Mesothelial cell of epicardium (in vitro differentiated cells): ENCODE results near the gene AGBL5. TPM values are rescaled to one million over a fixed set of nuclear protein-coding genes. Genes with fewer than 3 reads are reported as not detected.
A peak's percentile ranks its signal among the peaks of the same experiment; 100 is the strongest.

Experiments used
- DNase-seq, 2 experiments: peaks; one replicate each; pipeline ENCODE4 v3.0.0; 2021; ENCODE audit warnings: low spot score in 2 of 2; ENCODE audit not compliant: unreplicated experiment in 2 of 2
- H3K27ac Mint-ChIP-seq: 2 replicates; pipeline ENCODE4 v1.8.0; 2021; ENCODE audit warnings: mixed read lengths
- H3K27me3 Mint-ChIP-seq: 2 replicates; pipeline ENCODE4 v1.8.0; 2021; ENCODE audit warnings: low read depth, mixed read lengths
- H3K36me3 Mint-ChIP-seq: 2 replicates; pipeline ENCODE4 v1.8.0; 2021; ENCODE audit warnings: mixed read lengths
- H3K4me1 Mint-ChIP-seq: 2 replicates; pipeline ENCODE4 v1.8.0; 2021; ENCODE audit warnings: mixed read lengths
- H3K4me3 Mint-ChIP-seq: 2 replicates; pipeline ENCODE4 v1.8.0; 2021; ENCODE audit warnings: mild to moderate bottlenecking, moderate library complexity, mixed read lengths
- H3K9me3 Mint-ChIP-seq: 2 replicates; pipeline ENCODE4 v1.8.0; 2021; ENCODE audit warnings: mixed read lengths
- total RNA-seq: library from RNA; stranded (reverse); gene quantifications from 3 replicates; pipeline ENCODE4 v1.2.1, GENCODE V29; 2021
- TF ChIP-seq, protein P1 (sequence below): fragments of 200-600 bp; sonication (generic); IDR thresholded peaks from one replicate; pipeline ENCODE4 v1.5.0; 2021; ENCODE audit warnings: antibody characterized with exemption; ENCODE audit not compliant: unreplicated experiment

Gene AGBL5
- total RNA-seq, 1 donor from 2014 or later = 45.0 TPM

DNA sequence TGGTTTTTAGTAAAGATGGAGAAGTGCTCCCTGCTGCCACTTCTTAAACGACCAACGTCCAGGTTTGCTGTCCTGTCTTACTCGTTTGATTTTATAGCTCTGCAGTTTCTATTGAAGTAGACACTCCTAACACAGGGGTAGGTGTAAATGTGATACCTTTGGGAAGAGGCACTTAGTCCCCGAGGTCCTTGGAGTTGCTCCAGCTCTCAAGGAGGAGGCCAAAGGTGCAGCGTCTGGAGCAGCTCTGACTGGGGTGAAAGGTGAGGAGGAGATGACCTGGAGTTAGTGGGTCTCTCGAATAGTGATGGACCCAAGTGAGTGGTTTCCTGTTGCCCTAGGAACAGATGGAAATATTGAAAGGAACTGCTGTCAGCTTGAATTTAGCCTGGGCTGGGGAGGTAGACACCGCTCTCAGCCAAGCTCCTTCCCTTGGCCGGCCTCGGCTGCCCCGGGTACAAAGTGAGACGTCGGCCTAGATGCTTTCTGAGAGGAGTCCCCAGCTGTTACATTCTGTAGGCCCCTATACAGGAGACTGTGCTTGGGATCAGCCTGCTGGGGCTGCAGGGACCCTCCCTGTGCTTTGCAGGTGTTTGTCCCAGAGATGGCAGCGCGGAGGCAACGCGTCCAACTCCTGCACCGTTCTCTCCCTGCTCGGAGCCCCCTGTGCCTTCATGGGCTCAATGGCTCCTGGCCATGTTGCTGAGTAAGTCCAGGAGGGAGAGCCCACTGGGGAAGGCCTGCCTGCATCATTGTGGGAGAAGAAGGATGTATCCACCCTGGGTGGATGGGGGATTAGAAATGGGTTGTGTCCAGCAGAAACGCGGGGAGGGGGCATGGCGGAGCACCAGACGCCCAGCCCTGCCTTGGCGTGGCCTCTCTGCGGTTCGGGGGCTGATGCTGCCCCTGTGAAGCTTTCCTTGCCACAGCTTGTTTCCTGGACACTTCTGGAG, 40.6 kb downstream of the AGBL5 start:
- H3K9me3 Mint-ChIP-seq = no peaks in the 10 kb centered on the region
- H3K4me3 Mint-ChIP-seq = no peak overlapping the region
- TF ChIP-seq, protein P1, sequence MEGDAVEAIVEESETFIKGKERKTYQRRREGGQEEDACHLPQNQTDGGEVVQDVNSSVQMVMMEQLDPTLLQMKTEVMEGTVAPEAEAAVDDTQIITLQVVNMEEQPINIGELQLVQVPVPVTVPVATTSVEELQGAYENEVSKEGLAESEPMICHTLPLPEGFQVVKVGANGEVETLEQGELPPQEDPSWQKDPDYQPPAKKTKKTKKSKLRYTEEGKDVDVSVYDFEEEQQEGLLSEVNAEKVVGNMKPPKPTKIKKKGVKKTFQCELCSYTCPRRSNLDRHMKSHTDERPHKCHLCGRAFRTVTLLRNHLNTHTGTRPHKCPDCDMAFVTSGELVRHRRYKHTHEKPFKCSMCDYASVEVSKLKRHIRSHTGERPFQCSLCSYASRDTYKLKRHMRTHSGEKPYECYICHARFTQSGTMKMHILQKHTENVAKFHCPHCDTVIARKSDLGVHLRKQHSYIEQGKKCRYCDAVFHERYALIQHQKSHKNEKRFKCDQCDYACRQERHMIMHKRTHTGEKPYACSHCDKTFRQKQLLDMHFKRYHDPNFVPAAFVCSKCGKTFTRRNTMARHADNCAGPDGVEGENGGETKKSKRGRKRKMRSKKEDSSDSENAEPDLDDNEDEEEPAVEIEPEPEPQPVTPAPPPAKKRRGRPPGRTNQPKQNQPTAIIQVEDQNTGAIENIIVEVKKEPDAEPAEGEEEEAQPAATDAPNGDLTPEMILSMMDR = no peak
- peaks cover 11% of the 10 kb centered on the region for H3K4me1 Mint-ChIP-seq
- H3K27me3 Mint-ChIP-seq = peaks cover 13% of the 10 kb centered on the region
- no peak overlapping the region for H3K27ac Mint-ChIP-seq
- H3K36me3 Mint-ChIP-seq = no peaks in the 10 kb centered on the region
- DNase-seq = no peak

DNA sequence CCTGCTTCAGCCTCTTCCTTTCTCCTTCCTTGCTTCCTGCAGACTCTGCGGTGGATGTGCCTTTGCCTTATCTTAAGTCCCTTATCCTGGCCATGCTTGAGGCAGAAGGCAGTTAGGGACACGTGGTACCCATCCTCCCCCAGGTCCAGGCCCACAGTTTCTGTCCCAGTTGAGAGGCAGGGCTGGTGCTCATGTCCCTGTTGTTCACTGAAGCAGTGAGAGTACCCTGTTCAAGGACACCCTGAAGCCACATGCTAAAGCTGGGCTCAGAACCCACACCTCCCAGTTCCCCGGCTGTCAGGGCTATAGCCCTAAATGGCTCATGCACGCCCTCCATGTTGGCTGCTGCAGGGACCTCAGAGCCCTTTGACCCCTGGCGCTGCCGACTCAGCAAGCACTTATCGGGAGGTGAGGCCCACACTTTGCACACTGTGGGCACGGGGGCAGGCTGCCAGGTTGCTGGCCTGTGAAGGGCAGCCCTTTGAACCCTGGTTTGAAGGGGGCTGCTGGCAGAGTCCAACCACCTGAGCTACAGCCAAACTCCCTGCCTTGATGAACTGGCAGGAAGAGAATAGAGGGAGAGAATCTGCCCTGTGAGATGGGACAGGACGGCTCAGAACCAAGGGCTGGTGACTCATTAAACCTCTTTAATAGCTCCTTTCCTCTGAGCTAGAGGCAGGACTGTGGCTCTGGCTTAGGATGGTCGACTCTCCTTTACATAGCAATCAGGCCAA, 41.4 kb downstream of the AGBL5 start:
- no peak for DNase-seq
- H3K36me3 Mint-ChIP-seq = no peaks in the 10 kb centered on the region
- peaks cover 7% of the 10 kb centered on the region for H3K27me3 Mint-ChIP-seq
- peaks cover 9% of the 10 kb centered on the region for H3K4me1 Mint-ChIP-seq
- no peaks in the 10 kb centered on the region for H3K9me3 Mint-ChIP-seq
- TF ChIP-seq, protein P1 = no peak
- no peak overlapping the region for H3K4me3 Mint-ChIP-seq
- no peak overlapping the region for H3K27ac Mint-ChIP-seq

DNA sequence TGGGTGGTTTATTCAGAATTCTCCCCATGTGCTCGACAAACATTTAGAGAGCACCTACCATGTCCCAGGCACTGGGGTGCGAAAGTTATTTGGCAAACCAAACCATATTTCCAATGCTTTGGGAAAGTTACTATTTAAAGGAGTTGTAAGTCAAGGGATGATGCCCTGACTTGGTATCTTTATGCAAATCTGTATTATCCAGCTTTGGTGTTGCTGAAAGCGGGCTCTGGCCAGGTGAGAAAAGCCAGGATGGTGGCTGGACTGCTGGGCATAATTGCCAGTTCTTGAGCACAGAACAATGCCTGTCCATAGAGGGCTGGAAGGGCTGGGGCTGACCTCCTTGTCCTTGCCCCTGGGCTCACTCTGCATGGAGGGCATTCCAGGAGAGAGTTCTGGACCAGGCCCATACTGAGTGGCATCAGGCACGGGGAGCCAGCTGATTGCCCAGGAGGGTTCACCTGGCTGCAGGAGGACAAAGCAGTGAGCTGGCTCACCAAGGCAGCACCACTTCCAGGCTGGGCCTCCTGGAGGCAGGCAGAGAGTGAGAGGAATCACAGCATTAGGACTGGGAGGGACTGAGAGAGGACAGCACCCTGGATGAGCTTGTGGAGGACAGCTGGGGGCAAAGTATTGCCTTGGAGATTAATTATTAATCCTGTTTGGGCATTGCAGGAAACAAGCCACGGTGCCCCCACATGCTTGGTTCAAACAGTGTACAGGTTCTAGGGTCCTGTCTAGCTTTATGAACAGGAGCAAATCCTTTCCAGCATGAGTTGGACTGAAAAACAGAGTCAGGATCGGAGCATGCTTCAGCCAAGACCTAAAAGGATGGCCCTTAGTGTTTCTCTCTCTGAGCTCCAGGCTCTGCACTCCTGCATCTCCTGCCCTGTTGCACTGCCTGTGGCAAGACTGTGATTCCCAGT, 42.2 kb downstream of the AGBL5 start:
- peaks cover 1% of the 10 kb centered on the region for H3K27me3 Mint-ChIP-seq
- H3K27ac Mint-ChIP-seq = no peak overlapping the region
- peaks cover 9% of the 10 kb centered on the region for H3K4me1 Mint-ChIP-seq
- H3K36me3 Mint-ChIP-seq = no peaks in the 10 kb centered on the region
- DNase-seq = no peak
- no peaks in the 10 kb centered on the region for H3K9me3 Mint-ChIP-seq
- TF ChIP-seq, protein P1 = no peak
- H3K4me3 Mint-ChIP-seq = no peak overlapping the region

DNA sequence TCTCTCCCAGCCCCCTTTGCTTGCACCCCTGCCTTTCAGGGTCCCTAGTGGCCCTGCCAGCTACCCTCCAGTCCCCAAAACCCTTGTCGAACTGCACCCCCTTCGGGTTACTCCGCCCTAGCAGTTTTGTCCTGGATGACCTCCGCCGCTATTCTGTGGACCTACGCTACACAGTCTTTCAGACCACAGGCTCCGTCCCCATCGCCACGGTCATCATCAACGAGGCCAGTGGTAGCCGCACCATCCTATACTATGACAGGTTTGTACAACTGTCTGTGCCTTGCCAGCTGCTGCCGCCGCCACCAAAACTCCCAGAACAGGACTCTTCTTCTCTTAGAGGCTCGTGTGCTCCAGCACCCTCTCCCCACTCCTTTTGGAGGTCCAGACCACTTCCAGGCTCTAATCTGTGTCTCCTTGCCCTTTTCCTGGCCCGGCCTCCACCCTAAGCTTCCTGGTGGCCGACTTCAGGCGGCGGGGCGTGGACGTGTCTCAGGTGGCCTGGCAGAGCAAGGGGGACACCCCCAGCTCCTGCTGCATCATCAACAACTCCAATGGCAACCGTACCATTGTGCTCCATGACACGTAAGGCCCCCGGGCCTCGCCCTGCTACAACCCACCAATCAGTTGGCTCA, 43.0 kb downstream of the AGBL5 start:
- DNase-seq = no peak
- Mint-ChIP-seq H3K36me3 (no peaks in the 10 kb centered on the region), H3K9me3 (no peaks in the 10 kb centered on the region), H3K4me1 (peaks cover 9% of the 10 kb centered on the region), H3K4me3 (no peak overlapping the region), H3K27me3 (no peaks in the 10 kb centered on the region), H3K27ac (no peak overlapping the region)
- TF ChIP-seq, protein P1 = no peak

DNA sequence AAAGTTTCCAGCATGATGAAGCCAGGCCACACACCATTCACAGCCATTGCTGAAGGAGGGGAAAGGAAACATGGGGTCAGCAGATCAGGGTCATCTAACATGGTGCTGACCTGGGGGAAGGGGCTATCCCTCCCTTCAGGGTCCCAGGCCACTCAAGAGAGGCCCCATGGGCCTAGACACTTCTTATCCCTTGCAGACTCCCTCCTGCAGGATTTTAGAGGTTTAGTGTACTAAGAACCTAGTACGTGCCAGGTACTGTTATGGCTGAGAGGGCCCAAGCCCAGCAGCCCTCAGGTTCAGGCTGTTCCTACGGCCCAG, 43.9 kb downstream of the AGBL5 start:
- no peaks in the 10 kb centered on the region for H3K9me3 Mint-ChIP-seq
- peak overlapping the region; percentile 71 for H3K4me3 Mint-ChIP-seq
- H3K4me1 Mint-ChIP-seq = peaks cover 9% of the 10 kb centered on the region
- peak overlapping the region; percentile 26 for H3K27ac Mint-ChIP-seq
- no peaks in the 10 kb centered on the region for H3K36me3 Mint-ChIP-seq
- no peak for DNase-seq
- H3K27me3 Mint-ChIP-seq = no peaks in the 10 kb centered on the region
- TF ChIP-seq, protein P1 = no peak
